OCI-LY1 (cell line): Measurements from ENCODE around the gene OR6J1.
"Not testable (repeated sequence)": the region's sequence is repeated elsewhere in the genome, so short reads cannot be mapped to it uniquely, and the experiment has no call there.

ENCODE experiments used
- H2AFZ ChIP-seq: fragments of 200-600 bp; sonication (generic), shearing (Covaris generic); 2 replicates; pipeline ENCODE4 v1.6.0; 2014; ENCODE audit warnings: antibody characterized with exemption, mild to moderate bottlenecking, low read length
- H3F3A ChIP-seq: fragments of 200-600 bp; sonication (generic), shearing (Covaris generic); 2 replicates; pipeline ENCODE4 v1.6.0; 2014; ENCODE audit warnings: mild to moderate bottlenecking, antibody characterized with exemption, low read length, moderate library complexity; ENCODE audit not compliant: insufficient read depth
- H3K27ac ChIP-seq: fragments of 200-600 bp; sonication (generic); 2 replicates; pipeline ENCODE4 v1.5.1; 2014; ENCODE audit warnings: low read length, mixed run types, mild to moderate bottlenecking, low read depth; ENCODE audit not compliant: poor library complexity, severe bottlenecking
- H3K27me3 ChIP-seq: fragments of 200-600 bp; sonication (generic); 2 replicates; pipeline ENCODE4 v1.6.0; 2014; ENCODE audit warnings: antibody characterized with exemption, mild to moderate bottlenecking, low read length, moderate library complexity; ENCODE audit not compliant: insufficient read depth
- H3K36me3 ChIP-seq: fragments of 200-600 bp; sonication (generic); 2 replicates; pipeline ENCODE4 v1.6.1; 2014; ENCODE audit warnings: mild to moderate bottlenecking, antibody characterized with exemption, low read length, moderate library complexity, mixed read lengths; ENCODE audit not compliant: insufficient read depth
- H3K4me1 ChIP-seq: fragments of 200-600 bp; sonication (generic); 2 replicates; pipeline ENCODE4 v1.5.1; 2014; ENCODE audit warnings: mild to moderate bottlenecking, low read length, moderate library complexity; ENCODE audit not compliant: insufficient read depth, severe bottlenecking
- H3K4me2 ChIP-seq: fragments of 200-600 bp; sonication (generic), shearing (Covaris generic); 2 replicates; pipeline ENCODE4 v1.6.1; 2014; ENCODE audit warnings: low read length
- H3K4me3 ChIP-seq: fragments of 200-600 bp; sonication (generic); 2 replicates; pipeline ENCODE4 v1.5.1; 2014; ENCODE audit warnings: low read length, low read depth, mild to moderate bottlenecking, mixed read lengths; ENCODE audit not compliant: poor library complexity, severe bottlenecking
- H3K79me2 ChIP-seq: fragments of 200-600 bp; shearing (Covaris generic); 2 replicates; pipeline ENCODE4 v1.6.1; 2016; ENCODE audit warnings: mixed run types, low read length, mixed read lengths; ENCODE audit not compliant: insufficient read depth
- H3K9ac ChIP-seq: fragments of 200-600 bp; sonication (generic), shearing (Covaris generic); 2 replicates; pipeline ENCODE4 v1.6.1; 2014; ENCODE audit warnings: mild to moderate bottlenecking, low read length, mixed read lengths
- H3K9me2 ChIP-seq: fragments of 200-600 bp; sonication (generic), shearing (Covaris generic); 2 replicates; pipeline ENCODE4 v1.6.1; 2014; ENCODE audit warnings: low read depth, mild to moderate bottlenecking, low read length, mixed read lengths
- H3K9me3 ChIP-seq: fragments of 200-600 bp; shearing (Covaris generic); 2 replicates; pipeline ENCODE4 v1.6.1; 2014; ENCODE audit warnings: low read length, mixed read lengths
- H4K20me1 ChIP-seq: fragments of 200-600 bp; sonication (generic), shearing (Covaris generic); 2 replicates; pipeline ENCODE4 v1.6.0; 2016; ENCODE audit warnings: mild to moderate bottlenecking, low read length; ENCODE audit not compliant: insufficient read depth
- CTCF ChIP-seq: fragments of 200-600 bp; sonication (generic), shearing (Covaris generic); IDR thresholded peaks from 2 replicates; pipeline ENCODE4 v1.5.1; 2017; ENCODE audit warnings: mild to moderate bottlenecking, antibody characterized with exemption, low read length, moderate library complexity, mixed read lengths
- EZH2 ChIP-seq: fragments of 200-600 bp; sonication (generic), shearing (Covaris generic); IDR thresholded peaks from 2 replicates; pipeline ENCODE4 v1.8.0; 2017; ENCODE audit warnings: borderline replicate concordance, mixed run types, mild to moderate bottlenecking, antibody characterized with exemption, low read length, moderate library complexity, mixed read lengths

OR6J1 gene

GRCh38 chr14:22678221-22678620, 34.1 kb upstream of the OR6J1 start:
- no peak overlapping the region for H3K27ac ChIP-seq
- H4K20me1 ChIP-seq: no peaks in the 10 kb centered on the region
- H3K9me2 ChIP-seq: no peaks in the 10 kb centered on the region
- H3K4me2 ChIP-seq: no peak overlapping the region
- no peaks in the 10 kb centered on the region for H3K27me3 ChIP-seq
- H2AFZ ChIP-seq: no peak overlapping the region
- H3K4me3 ChIP-seq: no peak overlapping the region
- no peaks in the 10 kb centered on the region for H3K4me1 ChIP-seq
- no peaks in the 10 kb centered on the region for H3F3A ChIP-seq
- no peaks in the 10 kb centered on the region for H3K9me3 ChIP-seq
- no peak overlapping the region for H3K9ac ChIP-seq
- TF ChIP-seq CTCF (no peak), EZH2 (no peak)
- no peaks in the 10 kb centered on the region for H3K36me3 ChIP-seq
- no peaks in the 10 kb centered on the region for H3K79me2 ChIP-seq

- H3K36me3 ChIP-seq, H3K4me2 ChIP-seq, H3K4me3 ChIP-seq, H3F3A ChIP-seq, H3K27ac ChIP-seq, H4K20me1 ChIP-seq, H3K9me2 ChIP-seq, H3K9me3 ChIP-seq, H3K79me2 ChIP-seq, H3K27me3 ChIP-seq, H2AFZ ChIP-seq, H3K9ac ChIP-seq, H3K4me1 ChIP-seq: not testable (repeated sequence)
Measured at GRCh38 chr14:22677551-22677950, 33.4 kb upstream of the OR6J1 start.

- no peaks in the 10 kb centered on the region for H4K20me1 ChIP-seq
- H3K9me2 ChIP-seq: no peaks in the 10 kb centered on the region
- no peaks in the 10 kb centered on the region for H3K79me2 ChIP-seq
- TF ChIP-seq EZH2 (no peak), CTCF (no peak)
- no peaks in the 10 kb centered on the region for H3K9me3 ChIP-seq
- H3K27me3 ChIP-seq: no peaks in the 10 kb centered on the region; the same call in 1 of the 2 replicates
- no peak overlapping the region for H3K9ac ChIP-seq
- H2AFZ ChIP-seq: no peak overlapping the region
- no peaks in the 10 kb centered on the region for H3F3A ChIP-seq
- H3K4me1 ChIP-seq: no peaks in the 10 kb centered on the region
- no peak overlapping the region for H3K4me3 ChIP-seq
- H3K27ac ChIP-seq: no peak overlapping the region
- H3K36me3 ChIP-seq: no peaks in the 10 kb centered on the region
- no peak overlapping the region for H3K4me2 ChIP-seq
Measured at GRCh38 chr14:22671622-22672021, 27.5 kb upstream of the OR6J1 start.

- no peak overlapping the region for H3K9ac ChIP-seq
- no peaks in the 10 kb centered on the region for H3K9me2 ChIP-seq
- H3K27ac ChIP-seq: no peak overlapping the region
- no peaks in the 10 kb centered on the region for H3K9me3 ChIP-seq
- no peaks in the 10 kb centered on the region for H3K4me1 ChIP-seq
- H2AFZ ChIP-seq: no peak overlapping the region
- H3K27me3 ChIP-seq: no peaks in the 10 kb centered on the region; the same call in 1 of the 2 replicates
- H3F3A ChIP-seq: no peaks in the 10 kb centered on the region
- H3K36me3 ChIP-seq: no peaks in the 10 kb centered on the region
- H3K4me3 ChIP-seq: no peak overlapping the region
- TF ChIP-seq CTCF (no peak), EZH2 (no peak)
- no peaks in the 10 kb centered on the region for H3K79me2 ChIP-seq
- H4K20me1 ChIP-seq: no peaks in the 10 kb centered on the region
- no peak overlapping the region for H3K4me2 ChIP-seq
Measured at GRCh38 chr14:22668863-22669262, 24.7 kb upstream of the OR6J1 start.
